Activated CD8-positive, alpha-beta memory T cell treated with anti-CD3 and anti-CD28 coated beads for 36 hours (primary cell): ENCODE measurements around the gene CAMTA1. TPM values are rescaled to one million over a fixed set of nuclear protein-coding genes. Genes with fewer than 3 reads are reported as not detected.
"Not testable (repeated sequence)": the region's sequence is repeated elsewhere in the genome, so short reads cannot be mapped to it uniquely, and the experiment has no call there.

Source experiments
- CTCF ChIA-PET: fragments of 350-600 bp; sonication (Branson Sonifier 250); formaldehyde crosslinking; loops from one replicate; lab custom pipeline; 2021; ENCODE audit warnings: antibody characterized with exemption; lab: Charles Lee
- POLR2A ChIA-PET: fragments of 350-600 bp; sonication (Branson Sonifier 250); formaldehyde crosslinking; loops from one replicate; lab custom pipeline; 2021; ENCODE audit warnings: antibody characterized with exemption; lab: Charles Lee
- total RNA-seq, 2 experiments: library from RNA; stranded (reverse); gene quantifications; one replicate each; pipeline ENCODE4 v1.2.3, GENCODE V29; 2021

The CAMTA1 gene
- total RNA-seq, 2 experiments from 2014 or later, result 66.5 to 72.5 TPM

- CTCF ChIA-PET, result no interaction called here
Observed at GRCh38 chr1:7584643-7585042, 799.4 kb downstream of the CAMTA1 start.

GRCh38 chr1:7585216-7585907 lies 800.1 kb downstream of the CAMTA1 start:
- ChIA-PET POLR2A (no interaction called here), CTCF (no interaction called here)

More at GRCh38 chr1:7584643-7585042, 799.4 kb downstream of the CAMTA1 start:
- POLR2A ChIA-PET, result no interaction called here

GRCh38 chr1:7586031-7586941 lies 801.0 kb downstream of the CAMTA1 start:
- CTCF ChIA-PET, result no interaction called here
- POLR2A ChIA-PET, result interaction anchor here (0.6 kb wide), 1 partner anchor 25 kb away, joined by 3 read pairs; no protein-coding TSS in a partner anchor

GRCh38 chr1:7587108-7587772 lies 802.0 kb downstream of the CAMTA1 start:
- ChIA-PET POLR2A (interaction anchor here (0.6 kb wide), 1 partner anchor 24 kb away, joined by 3 read pairs; no protein-coding TSS in a partner anchor), CTCF (no interaction called here)

GRCh38 chr1:7587773-7588456 lies 802.7 kb downstream of the CAMTA1 start:
- POLR2A ChIA-PET, result no interaction called here
- CTCF ChIA-PET, result no interaction called here

GRCh38 chr1:7588457-7588827 lies 803.2 kb downstream of the CAMTA1 start:
- ChIA-PET POLR2A (no interaction called here), CTCF (no interaction called here)

- ChIA-PET CTCF (no interaction called here), POLR2A (no interaction called here)
Observed at GRCh38 chr1:7589080-7589735, 804.0 kb downstream of the CAMTA1 start.

- ChIA-PET CTCF (no interaction called here), POLR2A (no interaction called here)
Observed at GRCh38 chr1:7589774-7590425, 804.6 kb downstream of the CAMTA1 start.

- POLR2A ChIA-PET, result no interaction called here
- CTCF ChIA-PET, result no interaction called here
Observed at GRCh38 chr1:7590426-7590790, 805.2 kb downstream of the CAMTA1 start.

GRCh38 chr1:7591565-7591964 lies 806.3 kb downstream of the CAMTA1 start:
- CTCF ChIA-PET, result no interaction called here

GRCh38 chr1:7592120-7592798 lies 807.0 kb downstream of the CAMTA1 start:
- CTCF ChIA-PET, result no interaction called here
- POLR2A ChIA-PET, result no interaction called here

More at GRCh38 chr1:7591565-7591964, 806.3 kb downstream of the CAMTA1 start:
- POLR2A ChIA-PET, result no interaction called here

GRCh38 chr1:7594002-7594713 lies 808.9 kb downstream of the CAMTA1 start:
- ChIA-PET CTCF (no interaction called here), POLR2A (no interaction called here)

GRCh38 chr1:7594714-7595295 lies 809.6 kb downstream of the CAMTA1 start:
- ChIA-PET CTCF (no interaction called here), POLR2A (no interaction called here)

GRCh38 chr1:7595336-7595735 lies 810.1 kb downstream of the CAMTA1 start:
- ChIA-PET POLR2A (no interaction called here), CTCF (no interaction called here)

- CTCF ChIA-PET, result no interaction called here
- POLR2A ChIA-PET, result no interaction called here
Observed at GRCh38 chr1:7596126-7596965, 811.1 kb downstream of the CAMTA1 start.

GRCh38 chr1:7598058-7598457 lies 812.8 kb downstream of the CAMTA1 start:
- POLR2A ChIA-PET, CTCF ChIA-PET: not testable (repeated sequence)
